Mesendoderm (in vitro differentiated cells): ENCODE results near the gene NAA40.

Experiments
- DNase-seq: peaks from one replicate; pipeline ENCODE4 v3.0.0; 2013
- H2AK5ac ChIP-seq: 2 replicates; pipeline ENCODE4 v1.6.1; 2013; ENCODE audit warnings: low read length, inconsistent platforms
- H2BK120ac ChIP-seq: 2 replicates; pipeline ENCODE4 v1.6.1; 2013; ENCODE audit warnings: low read depth, mild to moderate bottlenecking, low read length, moderate library complexity, mixed read lengths
- H2BK15ac ChIP-seq: replicated peaks from 2 replicates; pipeline ENCODE4 v1.6.1; 2013; ENCODE audit warnings: low read depth, mild to moderate bottlenecking, moderate library complexity
- H2BK5ac ChIP-seq: 2 replicates; pipeline ENCODE4 v1.6.1; 2013; ENCODE audit warnings: low read length, inconsistent platforms
- H3K18ac ChIP-seq: 2 replicates; pipeline ENCODE4 v1.6.1; 2013; ENCODE audit warnings: mild to moderate bottlenecking, low read length, mixed read lengths
- H3K23ac ChIP-seq: one replicate; pipeline ENCODE4 v1.6.1; 2013; ENCODE audit warnings: low read length
- H3K27ac ChIP-seq: 2 replicates; pipeline ENCODE4 v1.5.1; 2013; ENCODE audit warnings: low read depth, mild to moderate bottlenecking, inconsistent platforms, low read length, moderate library complexity
- H3K27me3 ChIP-seq: 2 replicates; pipeline ENCODE4 v1.6.1; 2013; ENCODE audit warnings: low read length, control low read depth, mild to moderate bottlenecking, inconsistent platforms; ENCODE audit not compliant: insufficient read depth, poor library complexity
- H3K36me3 ChIP-seq: 2 replicates; pipeline ENCODE4 v1.6.1; 2013; ENCODE audit warnings: low read length, inconsistent platforms; ENCODE audit not compliant: control insufficient read depth, insufficient read depth
- H3K4ac ChIP-seq: one replicate; pipeline ENCODE4 v1.6.1; 2013; ENCODE audit warnings: low read depth, mild to moderate bottlenecking, low read length, moderate library complexity
- H3K4me1 ChIP-seq: 2 replicates; pipeline ENCODE4 v1.6.1; 2013; ENCODE audit warnings: low read depth, low read length, inconsistent platforms; ENCODE audit not compliant: control insufficient read depth
- H3K4me2 ChIP-seq: 2 replicates; pipeline ENCODE4 v1.6.1; 2013; ENCODE audit warnings: low read length
- H3K4me3 ChIP-seq: 2 replicates; pipeline ENCODE4 v1.5.1; 2013; ENCODE audit warnings: mild to moderate bottlenecking, low read length
- H3K56ac ChIP-seq: one replicate; pipeline ENCODE4 v1.6.1; 2013; ENCODE audit warnings: low read length
- H3K79me1 ChIP-seq: 2 replicates; pipeline ENCODE4 v1.6.1; 2013; ENCODE audit warnings: low read length, inconsistent platforms
- H3K79me2 ChIP-seq: 2 replicates; pipeline ENCODE4 v1.6.1; 2013; ENCODE audit warnings: mild to moderate bottlenecking, low read length; ENCODE audit not compliant: control insufficient read depth, insufficient read depth
- H3K9ac ChIP-seq: 2 replicates; pipeline ENCODE4 v1.6.1; 2013; ENCODE audit warnings: low read length, inconsistent platforms
- H4K5ac ChIP-seq: one replicate; pipeline ENCODE4 v1.6.1; 2013; ENCODE audit warnings: low read length
- H4K8ac ChIP-seq: one replicate; pipeline ENCODE4 v1.6.1; 2013; ENCODE audit warnings: low read depth, mild to moderate bottlenecking, control low read depth, low read length, moderate library complexity
- WGBS: extraction: QIAGEN DNeasy Blood & Tissue Kit; methylation state at CpG from one replicate; pipeline ENCODE4 v1.1.7; 2013; ENCODE audit warnings: low lambda C conversion rate, missing lambda C conversion rate; ENCODE audit not compliant: insufficient coverage; ENCODE audit errors: extremely low coverage; 5-methylcytosine and 5-hydroxymethylcytosine counted together

Gene NAA40

DNA sequence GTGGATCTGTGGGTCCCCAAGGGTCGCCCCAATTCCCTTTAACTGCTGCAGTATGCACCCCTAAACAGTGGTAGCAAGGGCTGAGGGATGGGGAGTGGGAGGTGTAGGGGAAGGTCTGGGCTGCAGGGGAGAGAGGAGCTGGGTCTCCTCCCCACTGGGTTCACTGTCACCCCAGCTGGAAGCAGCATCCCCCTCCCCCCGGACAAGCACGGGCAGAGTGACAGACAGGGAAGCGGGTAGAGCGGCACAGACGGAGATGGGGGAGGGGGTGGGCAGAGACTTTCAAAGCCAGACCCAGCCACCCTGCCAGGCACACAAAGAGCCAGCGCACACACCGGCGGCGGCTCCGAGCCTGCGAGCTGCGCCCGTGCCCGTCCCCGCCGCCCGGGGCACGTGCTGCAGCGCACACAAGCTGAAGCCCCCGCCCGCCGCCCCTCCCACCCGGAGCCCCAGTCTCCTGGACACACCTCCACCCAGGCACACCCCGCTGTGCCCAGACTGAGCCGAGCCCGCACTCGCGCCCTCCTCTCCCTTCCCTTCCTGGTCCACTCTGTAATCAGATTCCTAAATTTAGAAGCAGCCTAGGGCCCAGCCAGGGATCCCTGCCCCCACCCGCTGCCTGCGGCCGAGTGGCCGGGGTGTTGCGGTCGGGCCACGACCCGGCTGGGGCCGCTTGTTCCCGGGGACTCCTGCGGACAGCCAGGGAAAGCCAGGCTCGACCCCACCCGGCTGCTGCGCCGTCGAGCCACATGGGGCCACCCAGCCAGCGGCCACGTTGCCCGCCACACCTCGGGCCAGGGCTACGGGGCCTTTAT, 20.9 kb upstream of the NAA40 start:
- Histone ChIP-seq H3K36me3 (peaks cover 7% of the 10 kb centered on the region), H3K56ac (peak overlapping the region; percentile 99), H4K5ac (peak overlapping the region; percentile 68), H3K79me1 (peaks cover 11% of the 10 kb centered on the region), H3K4me3 (no peak overlapping the region), H3K18ac (peak overlapping the region; percentile 97), H3K23ac (peak overlapping the region; percentile 50), H2BK15ac (peak overlapping the region; percentile 15), H3K4me2 (peak overlapping the region; percentile 59), H3K27ac (peak overlapping the region; percentile 100), H2BK5ac (peak overlapping the region; percentile 98), H3K9ac (peak overlapping the region; percentile 93), H4K8ac (peak overlapping the region; percentile 83), H3K27me3 (no peaks in the 10 kb centered on the region), H2AK5ac (peak overlapping the region; percentile 7), H3K79me2 (peaks cover 19% of the 10 kb centered on the region), H2BK120ac (peak overlapping the region; percentile 95), H3K4me1 (peaks cover 17% of the 10 kb centered on the region), H3K4ac (peak overlapping the region; percentile 96)
- no CpG with 5 or more reads among the region's 50 CpGs for WGBS
- DNase-seq = peak; percentile 97

DNA sequence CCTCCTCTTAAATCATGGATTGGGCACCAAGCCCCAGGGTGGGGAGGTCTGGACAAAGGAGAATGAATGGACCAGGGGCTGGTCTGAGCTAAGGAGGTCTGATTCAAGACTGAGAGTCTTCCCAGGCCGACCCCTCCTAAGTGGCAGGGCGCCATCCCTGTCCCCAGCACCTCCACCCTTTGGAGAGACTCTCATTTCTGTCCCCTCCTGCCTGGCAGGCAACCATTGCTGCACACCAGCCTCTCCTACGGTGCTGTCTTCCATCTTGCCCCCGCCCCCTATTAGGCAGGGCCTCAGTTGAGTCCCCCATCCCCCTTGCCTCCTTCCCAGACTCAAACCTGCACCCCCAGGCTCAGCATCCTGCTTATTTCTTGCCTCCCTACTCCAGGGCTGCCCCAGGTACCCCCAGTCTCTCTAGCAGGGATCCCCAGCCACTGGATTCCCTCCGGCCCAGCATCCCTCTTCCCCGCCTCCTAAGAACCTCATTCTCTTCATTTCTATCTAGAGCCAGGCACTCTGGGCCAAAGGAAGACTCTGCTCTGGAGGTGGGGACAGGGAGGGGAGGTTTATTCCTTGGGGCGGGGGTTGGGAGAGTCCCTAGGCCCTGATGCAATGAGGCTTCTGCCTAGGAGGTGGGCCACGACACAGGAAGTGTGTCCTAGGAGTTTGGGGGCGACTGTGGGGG, 20.2 kb upstream of the NAA40 start:
- Histone ChIP-seq H3K36me3 (peaks cover 7% of the 10 kb centered on the region), H3K4me1 (peaks cover 17% of the 10 kb centered on the region), H2AK5ac (peak overlapping the region; percentile 7), H3K4me3 (no peak overlapping the region), H3K23ac (peak overlapping the region; percentile 50), H3K27ac (peak overlapping the region; percentile 100), H3K27me3 (no peaks in the 10 kb centered on the region), H3K9ac (peak overlapping the region; percentile 93), H4K8ac (peak overlapping the region; percentile 44), H3K56ac (peak overlapping the region; percentile 99), H2BK5ac (peak overlapping the region; percentile 98), H2BK15ac (no peak overlapping the region), H3K4ac (peak overlapping the region; percentile 96), H3K79me2 (peaks cover 19% of the 10 kb centered on the region), H3K4me2 (peak overlapping the region; percentile 59), H4K5ac (peak overlapping the region; percentile 68), H3K18ac (peak overlapping the region; percentile 97), H3K79me1 (peaks cover 11% of the 10 kb centered on the region), H2BK120ac (peak overlapping the region; percentile 88)
- WGBS = no CpG with 5 or more reads among the region's 9 CpGs
- peak; percentile 92 for DNase-seq

DNA sequence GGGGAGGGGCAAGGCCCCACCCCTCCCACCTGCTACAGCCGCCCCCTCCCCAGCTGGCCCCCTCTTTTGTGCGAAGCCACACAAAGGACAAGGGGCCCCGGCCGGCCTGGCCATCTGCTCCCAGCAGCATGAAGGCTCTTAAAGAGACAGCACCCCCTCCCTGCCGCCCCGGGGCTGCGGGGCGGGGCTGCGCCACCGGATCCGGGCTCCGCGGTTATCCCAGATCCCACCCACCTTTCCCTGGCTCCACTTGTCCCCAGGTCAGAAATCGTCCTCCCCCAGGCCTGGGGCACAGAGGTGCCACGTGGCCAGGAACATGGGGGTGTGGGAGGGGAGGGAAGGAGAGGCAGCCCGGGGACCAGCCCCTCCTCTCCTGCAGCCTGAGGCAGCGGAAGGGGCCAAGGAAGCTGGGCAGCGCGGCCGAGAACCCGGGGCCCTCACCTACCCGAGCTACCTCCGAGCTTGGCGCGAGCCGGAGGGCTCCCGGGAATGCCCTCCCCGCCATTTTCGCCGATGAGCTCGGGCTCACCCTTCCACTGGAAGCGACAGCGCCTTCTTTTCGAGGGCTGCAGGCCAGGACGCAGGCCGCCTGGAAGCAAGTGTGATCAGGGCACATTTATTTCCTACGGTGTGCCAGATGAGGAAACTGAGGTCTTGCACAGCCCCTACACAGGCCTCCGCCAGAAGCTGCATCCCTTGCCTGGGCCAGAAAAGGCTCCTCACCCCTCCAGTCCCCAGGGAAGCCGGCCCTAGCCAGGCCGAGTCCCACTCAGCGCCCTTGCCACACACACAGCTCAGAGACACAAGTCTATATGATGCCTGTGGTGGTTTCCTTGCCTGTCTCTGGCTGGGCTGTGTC, 19.3 kb upstream of the NAA40 start:
- H3K27me3 ChIP-seq = no peaks in the 10 kb centered on the region
- peak overlapping the region; percentile 96 for H3K4ac ChIP-seq
- H3K23ac ChIP-seq = peak overlapping the region; percentile 61
- H3K4me3 ChIP-seq = no peak overlapping the region
- peaks cover 11% of the 10 kb centered on the region for H3K79me1 ChIP-seq
- H3K4me2 ChIP-seq = peak overlapping the region; percentile 4
- H3K9ac ChIP-seq = peak overlapping the region; percentile 93
- no peak overlapping the region for H2BK15ac ChIP-seq
- peak overlapping the region; percentile 97 for H3K18ac ChIP-seq
- peak; percentile 95 for DNase-seq
- H4K8ac ChIP-seq = peak overlapping the region; percentile 44
- peak overlapping the region; percentile 88 for H2BK120ac ChIP-seq
- peaks cover 19% of the 10 kb centered on the region for H3K79me2 ChIP-seq
- peak overlapping the region; percentile 99 for H3K56ac ChIP-seq
- no peaks in the 10 kb centered on the region for H3K36me3 ChIP-seq
- H2AK5ac ChIP-seq = peak overlapping the region; percentile 13
- H3K27ac ChIP-seq = peak overlapping the region; percentile 100
- H2BK5ac ChIP-seq = peak overlapping the region; percentile 3
- no peak overlapping the region for H4K5ac ChIP-seq
- H3K4me1 ChIP-seq = peaks cover 17% of the 10 kb centered on the region
- no CpG with 5 or more reads among the region's 41 CpGs for WGBS

DNA sequence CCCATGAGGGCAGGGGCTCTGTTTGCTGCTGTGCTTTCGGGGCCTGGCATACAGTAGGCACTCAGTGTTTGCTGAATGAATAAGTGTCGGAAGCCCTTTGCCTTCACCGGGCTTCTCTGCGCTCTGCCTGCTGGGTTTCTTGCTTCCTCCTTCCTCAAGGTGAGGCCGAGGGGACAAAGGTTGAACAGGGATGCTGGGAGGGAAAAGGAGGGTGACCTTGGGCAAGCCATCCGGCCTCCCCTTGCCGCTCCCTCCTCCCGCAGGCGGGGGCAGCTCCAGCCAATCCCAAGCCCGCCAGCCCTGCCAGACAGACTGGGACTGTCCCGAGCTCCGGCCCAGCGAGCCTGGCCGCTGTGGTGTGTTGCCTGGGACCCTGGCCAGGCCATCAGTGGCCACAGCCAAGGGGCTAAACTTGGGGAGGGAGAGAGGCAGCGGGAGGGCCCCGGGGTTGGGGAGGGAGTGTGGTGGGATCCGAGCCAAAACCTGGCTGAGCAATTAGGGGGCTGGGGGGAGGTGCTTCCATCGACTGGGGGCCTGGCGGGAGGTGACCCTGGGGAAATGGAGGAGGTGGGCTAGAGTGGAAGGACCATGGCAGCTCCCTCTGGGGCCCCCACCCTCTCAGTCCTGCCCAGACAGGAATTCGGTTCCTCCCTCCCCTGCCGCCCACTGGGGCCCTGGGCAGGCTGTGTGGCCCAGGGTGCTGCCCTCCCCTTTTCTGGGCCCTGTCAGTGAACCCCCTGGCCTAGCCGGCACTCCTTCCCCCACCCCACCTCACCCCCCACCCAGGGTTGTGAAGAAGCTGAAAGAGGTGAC, 18.5 kb upstream of the NAA40 start:
- Histone ChIP-seq H3K79me1 (peaks cover 4% of the 10 kb centered on the region), H3K4me3 (no peak overlapping the region), H4K5ac (no peak overlapping the region), H2BK15ac (no peak overlapping the region), H3K4ac (peak overlapping the region; percentile 97), H3K56ac (peak overlapping the region; percentile 96), H3K9ac (peak overlapping the region; percentile 85), H3K4me2 (peak overlapping the region; percentile 34), H3K36me3 (no peaks in the 10 kb centered on the region), H2BK120ac (peak overlapping the region; percentile 74), H3K27ac (peak overlapping the region; percentile 100), H3K23ac (peak overlapping the region; percentile 61), H2AK5ac (peak overlapping the region; percentile 38), H3K4me1 (peaks cover 14% of the 10 kb centered on the region), H3K18ac (peak overlapping the region; percentile 82), H4K8ac (no peak overlapping the region), H2BK5ac (peak overlapping the region; percentile 78), H3K27me3 (no peaks in the 10 kb centered on the region), H3K79me2 (peaks cover 11% of the 10 kb centered on the region)
- no CpG with 5 or more reads among the region's 22 CpGs for WGBS
- DNase-seq = peak; percentile 90

GRCh38 chr11:63920939-63921417, 17.8 kb upstream of the NAA40 start:
- no peaks in the 10 kb centered on the region for H3K79me1 ChIP-seq
- peaks cover 14% of the 10 kb centered on the region for H3K4me1 ChIP-seq
- peak overlapping the region; percentile 85 for H3K9ac ChIP-seq
- peak overlapping the region; percentile 97 for H4K5ac ChIP-seq
- no peak overlapping the region for H3K23ac ChIP-seq
- H3K4ac ChIP-seq = peak overlapping the region; percentile 97
- no peak overlapping the region for H3K4me3 ChIP-seq
- H2AK5ac ChIP-seq = peak overlapping the region; percentile 38
- peak overlapping the region; percentile 34 for H3K4me2 ChIP-seq
- no peaks in the 10 kb centered on the region for H3K36me3 ChIP-seq
- H2BK5ac ChIP-seq = peak overlapping the region; percentile 78
- peak overlapping the region; percentile 78 for H3K18ac ChIP-seq
- peak; percentile 79 for DNase-seq
- peak overlapping the region; percentile 96 for H3K56ac ChIP-seq
- peaks cover 6% of the 10 kb centered on the region for H3K79me2 ChIP-seq
- H3K27me3 ChIP-seq = no peaks in the 10 kb centered on the region
- H3K27ac ChIP-seq = peak overlapping the region; percentile 100
- no peak overlapping the region for H2BK15ac ChIP-seq
- peak overlapping the region; percentile 17 for H2BK120ac ChIP-seq
- WGBS = no CpG with 5 or more reads among the region's 14 CpGs
- H4K8ac ChIP-seq = no peak overlapping the region
